GM19025 (cell line): ENCODE measurements around the gene PABPN1.
"Not testable (repeated sequence)": the region's sequence is repeated elsewhere in the genome, so short reads cannot be mapped to it uniquely, and the experiment has no call there.

Experiments
- ATAC-seq: cut with Tn5 transposase; IDR thresholded peaks from one replicate; pipeline ENCODE4 v1.9.1; 2021; ENCODE audit warnings: mild to moderate bottlenecking, low read depth, moderate library complexity; ENCODE audit not compliant: unreplicated experiment

PABPN1 gene

DNA sequence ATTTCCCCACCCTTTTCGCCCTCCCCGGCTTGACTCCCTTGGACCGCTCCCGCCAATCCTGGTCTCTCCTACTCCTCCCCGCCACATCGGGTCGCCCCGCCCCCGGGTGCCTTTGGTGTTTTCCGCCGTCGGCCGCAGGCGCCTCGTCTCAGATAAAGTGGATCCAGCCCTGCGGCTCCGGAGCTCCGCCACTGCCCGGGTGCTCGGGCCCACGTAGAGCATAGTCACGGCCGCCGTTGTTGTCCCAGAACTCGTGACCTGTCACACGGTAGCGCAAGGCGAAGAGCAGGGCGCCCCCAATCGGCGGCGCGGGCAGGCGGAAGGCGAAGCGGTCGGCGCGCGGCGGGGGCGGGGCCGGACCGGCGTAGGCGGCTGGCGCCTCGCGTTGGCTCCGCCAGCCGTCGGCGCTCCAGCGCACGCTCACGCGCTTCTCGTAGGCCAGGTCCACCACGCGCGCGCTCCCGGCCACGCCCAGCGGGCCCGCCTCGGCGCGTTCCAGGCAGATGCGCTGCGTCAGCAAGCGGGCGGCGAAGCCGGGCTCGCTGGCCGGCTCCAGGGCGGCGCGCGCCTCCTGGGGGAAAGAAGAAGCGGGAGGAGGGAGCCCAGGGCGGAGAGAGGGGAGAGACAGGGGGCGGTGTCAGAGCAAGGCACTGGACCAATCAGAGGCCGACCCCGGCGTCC is 19.8 kb upstream of the PABPN1 start:
- ATAC-seq, result peak; percentile 77

DNA sequence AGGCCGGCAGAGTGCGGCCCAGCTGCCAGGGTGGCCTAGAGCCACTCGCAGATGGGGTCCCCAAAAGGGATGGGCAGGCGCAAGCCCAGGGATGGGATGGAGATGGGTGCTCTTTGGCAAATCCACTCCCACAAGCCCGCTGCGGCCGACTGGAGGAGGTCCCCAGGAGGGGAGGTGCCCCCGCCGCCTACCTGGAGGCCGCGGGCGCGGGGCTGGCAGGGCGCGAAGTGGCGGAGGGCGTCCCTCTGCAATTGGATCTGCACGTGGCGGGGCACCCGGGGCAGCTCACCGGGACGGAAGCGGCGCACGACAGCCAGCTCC is 19.3 kb upstream of the PABPN1 start:
- peak; percentile 2 for ATAC-seq

DNA sequence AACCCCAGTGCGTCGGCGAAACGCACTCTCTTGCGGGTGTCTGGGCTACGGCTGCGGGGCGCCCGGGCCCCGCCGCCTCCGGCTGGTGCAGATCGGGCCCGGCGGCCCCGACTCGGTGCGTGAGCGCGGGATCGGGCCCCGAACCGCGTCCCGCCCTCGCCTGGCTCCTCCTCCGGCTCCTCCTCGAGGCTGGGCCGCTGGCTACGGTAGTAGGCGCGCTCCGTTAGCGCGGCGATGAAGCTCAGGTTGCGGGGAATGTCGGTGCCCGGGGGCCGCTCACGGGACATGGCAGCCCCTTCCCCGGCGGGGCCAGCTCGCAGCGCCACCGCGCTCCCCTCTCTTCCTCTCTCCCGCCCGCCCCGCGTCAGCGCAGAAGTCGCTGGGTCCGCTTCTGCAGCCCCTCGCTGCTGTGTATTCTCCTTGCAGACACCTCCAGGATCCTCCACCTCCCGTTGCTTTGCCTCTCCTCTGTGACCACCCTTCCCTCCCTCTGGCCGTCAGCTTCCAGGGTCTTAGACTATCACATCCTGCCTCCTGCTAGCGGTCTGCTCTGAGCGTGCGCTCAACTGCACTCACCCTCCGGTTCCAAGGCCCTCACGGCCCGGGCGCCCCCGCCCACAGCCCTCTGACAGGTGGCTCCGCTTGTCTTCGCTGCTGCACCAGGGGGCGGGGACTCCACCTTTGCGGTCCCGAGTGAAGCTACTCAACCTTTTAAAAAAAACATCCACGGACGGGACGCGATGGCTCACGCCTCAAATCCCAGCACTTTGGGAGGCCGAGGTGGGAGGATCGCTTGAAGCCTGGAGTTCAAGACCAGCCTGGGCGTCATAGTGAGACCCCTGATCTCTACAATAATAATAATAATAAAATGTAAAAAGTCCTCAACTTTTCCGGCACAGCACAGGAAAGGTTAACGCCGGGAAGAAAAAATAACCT is 18.7 kb upstream of the PABPN1 start, which contains the start of gene PPP1R3E:
TSS of gene PPP1R3E (minus strand) at position 570 of the 936 bp plus-strand sequence. CDS start at position 287, 283 bp downstream.
- peak; percentile 23 for ATAC-seq

DNA sequence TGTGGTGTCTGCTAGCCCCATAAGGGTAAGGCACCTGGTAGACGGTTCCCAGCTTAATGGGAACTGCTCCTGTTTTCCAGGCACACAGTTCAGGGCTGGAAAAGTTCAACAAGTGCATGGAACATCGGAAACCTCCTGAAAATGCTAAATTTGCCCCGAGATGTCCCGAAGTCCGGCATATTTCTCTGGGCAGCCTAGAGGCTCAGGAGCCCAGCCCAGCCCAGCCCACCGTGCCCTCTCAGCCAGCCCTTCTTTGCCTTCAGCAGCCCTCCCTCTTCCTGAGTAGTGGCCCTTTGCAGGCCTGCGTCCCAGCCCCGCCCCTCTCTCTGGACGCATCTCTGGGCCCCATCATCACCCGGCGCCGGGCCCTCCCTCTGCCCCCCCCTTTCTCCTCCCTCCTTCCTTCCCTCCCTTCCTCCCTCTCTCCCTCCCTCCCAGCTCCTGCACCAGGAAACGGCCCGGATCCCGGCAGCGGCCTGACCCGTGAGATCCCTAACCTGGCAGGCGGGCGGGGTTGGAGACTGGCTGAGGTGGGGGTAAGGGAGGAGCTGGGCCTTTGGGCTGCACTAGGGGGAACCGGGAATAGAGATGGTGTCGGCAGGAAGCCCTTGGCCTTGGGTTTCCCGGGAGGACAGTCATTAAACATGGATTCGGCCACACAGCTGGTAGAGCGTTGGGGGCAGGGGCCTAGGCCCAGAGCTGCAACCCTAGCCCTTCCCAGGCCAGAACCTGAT is 14.7 kb upstream of the PABPN1 start, which contains the start of gene BCL2L2:
TSS of gene BCL2L2 (plus strand) at position 422 of the 734 bp plus-strand sequence. CDS start 935 bp downstream, outside the sequence.
- ATAC-seq, result no peak

DNA sequence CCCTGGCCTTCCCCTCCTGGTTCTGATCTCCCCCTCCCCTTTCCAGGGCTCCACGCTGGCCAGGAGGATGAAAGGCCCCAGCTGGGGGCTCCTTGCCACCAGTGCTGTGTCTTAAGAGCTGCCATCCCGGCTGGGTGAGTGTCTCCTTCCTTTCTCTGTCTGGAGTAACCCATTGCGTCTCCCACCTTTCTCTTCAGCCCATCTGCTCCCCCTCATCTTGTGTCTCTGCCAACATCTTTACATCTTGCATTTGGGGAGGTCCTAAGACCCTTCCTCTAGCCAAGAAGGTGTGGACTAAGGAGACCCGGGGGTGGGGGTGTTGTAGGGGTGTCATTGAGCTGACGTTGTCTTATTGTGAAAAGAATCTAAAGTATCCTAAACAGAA is 14.1 kb upstream of the PABPN1 start:
- ATAC-seq, result no peak

DNA sequence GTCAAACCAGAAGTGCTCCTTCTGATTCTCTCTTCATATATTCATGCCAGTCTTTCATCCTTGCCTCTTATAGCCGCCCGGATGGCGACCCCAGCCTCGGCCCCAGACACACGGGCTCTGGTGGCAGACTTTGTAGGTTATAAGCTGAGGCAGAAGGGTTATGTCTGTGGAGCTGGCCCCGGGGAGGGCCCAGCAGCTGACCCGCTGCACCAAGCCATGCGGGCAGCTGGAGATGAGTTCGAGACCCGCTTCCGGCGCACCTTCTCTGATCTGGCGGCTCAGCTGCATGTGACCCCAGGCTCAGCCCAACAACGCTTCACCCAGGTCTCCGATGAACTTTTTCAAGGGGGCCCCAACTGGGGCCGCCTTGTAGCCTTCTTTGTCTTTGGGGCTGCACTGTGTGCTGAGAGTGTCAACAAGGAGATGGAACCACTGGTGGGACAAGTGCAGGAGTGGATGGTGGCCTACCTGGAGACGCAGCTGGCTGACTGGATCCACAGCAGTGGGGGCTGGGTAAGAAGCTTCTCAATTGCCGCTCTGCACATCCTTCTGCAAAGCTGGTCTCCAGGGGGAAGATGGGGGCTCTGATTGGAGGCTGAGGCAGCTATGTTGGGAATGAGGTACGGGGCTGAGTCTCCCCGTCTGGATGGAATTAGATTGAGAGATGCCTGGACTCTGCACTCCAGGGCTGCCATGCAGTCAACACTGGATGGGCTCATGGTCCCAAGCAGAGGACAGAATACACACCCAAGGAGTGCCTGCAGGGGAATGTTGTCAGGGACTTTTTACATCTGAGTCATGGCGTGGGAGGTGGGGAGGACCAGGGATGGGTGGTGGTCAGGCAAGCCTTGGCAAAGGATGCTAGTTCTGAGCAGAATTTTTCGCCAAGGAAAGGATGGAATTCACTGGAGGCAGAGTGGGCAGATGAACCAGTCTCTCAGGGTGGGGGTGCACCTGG is 13.3 kb upstream of the PABPN1 start:
- no peak for ATAC-seq

DNA sequence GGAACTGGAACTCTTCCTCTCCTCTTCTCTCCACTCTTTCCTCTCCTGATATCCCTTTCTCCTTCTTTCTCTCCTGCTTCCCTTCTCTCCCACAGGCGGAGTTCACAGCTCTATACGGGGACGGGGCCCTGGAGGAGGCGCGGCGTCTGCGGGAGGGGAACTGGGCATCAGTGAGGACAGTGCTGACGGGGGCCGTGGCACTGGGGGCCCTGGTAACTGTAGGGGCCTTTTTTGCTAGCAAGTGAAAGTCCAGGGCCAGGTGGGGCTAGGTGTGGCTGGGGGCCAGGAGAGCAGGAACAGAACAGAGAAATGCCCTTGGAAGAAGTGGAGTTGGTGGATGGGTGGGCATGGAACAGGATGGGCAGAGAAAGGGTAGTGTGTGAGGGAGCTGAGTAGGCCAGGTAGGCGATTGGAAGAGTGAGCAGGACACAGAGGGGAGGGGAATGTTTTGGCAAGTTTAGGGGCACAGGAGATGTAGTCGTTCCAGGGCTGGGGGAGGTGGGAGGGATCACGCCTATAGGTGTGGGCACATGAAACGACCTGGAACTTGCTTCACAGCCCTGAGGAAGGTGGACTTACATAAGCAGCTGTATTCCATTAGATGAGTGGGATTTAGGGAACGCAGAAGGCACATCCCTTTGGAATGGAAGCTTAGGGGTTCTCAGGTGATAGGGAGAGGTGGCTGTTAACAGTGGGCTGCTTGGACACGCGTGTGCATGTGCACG is 12.4 kb upstream of the PABPN1 start:
- no peak for ATAC-seq

DNA sequence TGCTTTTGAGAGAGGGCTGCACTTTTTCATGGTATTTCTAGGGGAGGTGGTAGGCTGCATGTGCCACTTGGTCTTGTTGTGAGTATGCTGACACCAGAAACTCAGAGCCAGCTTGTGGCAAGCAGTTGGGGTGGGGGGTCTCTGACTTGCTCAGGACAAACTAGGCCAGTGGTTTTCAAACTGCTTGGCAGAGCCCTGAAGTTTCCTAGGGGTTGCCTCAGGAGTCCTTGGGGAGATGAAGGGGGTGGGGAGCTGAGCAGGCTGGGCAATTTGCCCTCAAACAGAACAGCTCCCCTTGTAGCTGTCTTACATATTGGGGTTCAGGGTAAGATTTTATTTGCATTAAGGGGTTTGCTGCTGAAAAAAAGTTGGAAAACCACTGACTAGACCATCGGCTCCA is 10.7 kb upstream of the PABPN1 start:
- ATAC-seq, result no peak

DNA sequence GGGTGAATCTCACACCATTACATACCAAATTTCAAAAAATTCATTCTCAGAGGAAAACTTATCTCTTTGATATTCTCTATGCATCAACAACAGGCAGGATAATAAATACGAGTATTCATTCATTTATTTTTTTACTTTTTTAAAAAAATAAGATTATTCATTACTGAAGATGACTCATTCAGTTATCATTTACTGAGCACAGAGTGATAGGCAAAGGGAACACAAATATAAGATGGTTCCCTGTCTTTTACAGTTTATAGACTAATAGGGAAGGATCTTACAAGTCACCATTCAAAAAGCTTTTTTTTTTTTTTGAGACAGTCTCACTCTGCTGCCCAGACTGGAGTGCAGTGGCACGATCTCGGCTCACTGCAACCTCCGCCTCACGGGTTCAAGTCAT is 5.0 kb upstream of the PABPN1 start:
- ATAC-seq, result no peak

DNA sequence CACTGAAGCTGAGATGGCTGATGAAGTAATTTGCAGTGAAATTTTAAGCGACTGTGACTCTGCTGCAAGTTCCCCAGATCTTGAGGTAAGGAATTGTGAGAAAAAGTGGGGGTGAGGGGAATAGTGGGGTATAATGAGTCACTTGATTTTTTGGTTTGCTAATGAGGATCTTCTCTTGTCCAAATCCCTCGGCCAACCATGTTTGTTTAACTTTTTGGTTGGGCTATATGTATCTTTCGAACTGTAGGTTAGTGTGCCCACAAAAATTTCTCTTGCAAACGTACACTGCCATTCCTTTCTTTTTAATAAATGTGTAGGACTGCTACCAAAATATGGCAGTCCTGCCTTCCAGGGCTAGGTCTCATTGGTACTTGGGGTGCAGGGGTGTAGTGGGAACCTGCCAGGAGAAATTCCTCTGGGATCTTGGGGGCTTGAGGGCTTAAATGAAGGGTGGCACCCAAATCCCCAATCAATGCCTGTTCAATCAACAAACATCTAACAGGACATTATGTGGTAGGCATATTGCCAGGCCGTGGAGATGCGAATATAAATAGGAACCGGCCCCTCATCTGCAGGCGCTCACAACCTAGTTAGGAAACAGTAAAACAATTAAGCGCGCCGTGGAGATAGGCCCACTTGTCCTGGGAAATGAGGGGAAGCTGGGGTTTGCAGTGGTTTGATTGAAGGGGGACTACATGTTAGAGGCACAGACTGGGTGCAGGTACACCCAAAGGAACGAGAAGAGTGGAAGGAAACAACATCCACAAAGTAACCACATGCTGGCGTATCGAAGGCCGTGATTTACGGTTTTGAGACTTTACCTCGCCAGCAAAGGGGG is 1.3 kb upstream of the PABPN1 start:
- ATAC-seq, result no peak

DNA sequence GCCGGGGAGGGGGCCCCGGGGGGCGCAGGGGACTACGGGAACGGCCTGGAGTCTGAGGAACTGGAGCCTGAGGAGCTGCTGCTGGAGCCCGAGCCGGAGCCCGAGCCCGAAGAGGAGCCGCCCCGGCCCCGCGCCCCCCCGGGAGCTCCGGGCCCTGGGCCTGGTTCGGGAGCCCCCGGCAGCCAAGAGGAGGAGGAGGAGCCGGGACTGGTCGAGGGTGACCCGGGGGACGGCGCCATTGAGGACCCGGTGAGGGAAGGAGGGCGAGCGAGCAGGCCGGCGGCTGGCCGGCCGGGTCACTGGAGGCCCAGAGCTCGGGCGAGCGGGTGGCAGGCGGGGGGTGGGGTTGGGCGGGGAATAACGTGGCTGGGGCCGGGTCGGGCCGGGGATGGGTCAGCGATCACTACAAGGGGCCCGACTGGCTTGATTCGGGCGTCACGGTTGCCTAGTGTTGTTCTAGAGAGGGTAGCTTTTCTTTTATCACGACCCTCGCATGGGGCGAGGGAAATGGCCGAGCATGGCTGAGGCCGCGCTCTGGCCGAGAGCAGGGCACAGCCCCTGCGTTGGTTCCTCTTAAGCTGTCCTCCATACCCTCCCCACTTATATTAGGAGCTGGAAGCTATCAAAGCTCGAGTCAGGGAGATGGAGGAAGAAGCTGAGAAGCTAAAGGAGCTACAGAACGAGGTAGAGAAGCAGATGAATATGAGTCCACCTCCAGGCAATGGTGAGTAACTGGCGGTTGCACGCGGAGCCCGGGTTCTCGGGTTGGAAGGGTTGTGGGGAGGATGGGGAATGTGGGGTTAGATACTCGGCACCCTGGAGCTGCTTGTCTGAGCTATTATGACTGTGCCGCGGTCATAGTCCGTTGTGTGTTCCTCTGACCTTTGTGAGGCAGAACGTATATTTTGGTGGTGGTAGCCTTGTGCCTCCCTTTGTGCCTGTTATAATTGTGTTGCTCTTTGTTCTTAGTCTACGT is 603 bp downstream of the PABPN1 start:
- ATAC-seq, result peak; percentile 2

DNA sequence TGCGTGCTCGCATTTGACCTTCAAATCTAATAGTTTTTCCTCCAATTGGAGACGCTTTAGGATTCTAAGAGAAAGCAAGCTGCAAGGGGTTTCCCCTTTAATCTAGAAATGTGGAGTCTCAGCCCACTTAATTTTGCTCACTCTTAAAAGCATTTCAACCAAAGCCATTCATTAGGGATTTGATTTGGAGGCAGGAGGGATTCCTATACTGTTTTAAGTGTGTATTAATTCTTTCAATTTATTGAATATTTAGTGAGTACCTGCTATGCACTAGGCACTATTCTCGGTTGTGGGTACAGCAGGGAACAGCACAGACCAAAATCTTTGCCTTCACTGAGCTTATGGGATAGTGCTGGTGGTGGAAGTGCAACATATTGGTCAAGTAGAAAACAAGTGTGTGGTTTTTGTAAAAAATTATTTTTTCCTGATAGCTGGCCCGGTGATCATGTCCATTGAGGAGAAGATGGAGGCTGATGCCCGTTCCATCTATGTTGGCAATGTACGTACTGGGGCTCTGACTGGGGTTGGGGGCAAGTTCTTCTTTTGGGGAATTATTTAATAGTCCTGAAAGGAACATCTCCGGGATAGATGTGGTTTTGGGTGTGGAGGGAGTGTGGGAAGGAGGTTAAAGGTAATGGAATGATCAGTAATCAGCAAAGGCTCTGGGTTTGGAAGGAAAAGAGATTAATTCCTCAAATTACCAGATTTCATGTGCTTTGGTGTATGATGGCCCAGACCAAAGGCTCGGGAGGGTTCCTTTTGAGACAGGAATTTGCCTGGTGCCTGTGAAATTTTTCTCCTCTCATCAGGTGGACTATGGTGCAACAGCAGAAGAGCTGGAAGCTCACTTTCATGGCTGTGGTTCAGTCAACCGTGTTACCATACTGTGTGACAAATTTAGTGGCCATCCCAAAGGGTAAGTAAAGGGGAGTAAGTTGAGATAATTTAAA is 1.6 kb downstream of the PABPN1 start:
- no peak for ATAC-seq

DNA sequence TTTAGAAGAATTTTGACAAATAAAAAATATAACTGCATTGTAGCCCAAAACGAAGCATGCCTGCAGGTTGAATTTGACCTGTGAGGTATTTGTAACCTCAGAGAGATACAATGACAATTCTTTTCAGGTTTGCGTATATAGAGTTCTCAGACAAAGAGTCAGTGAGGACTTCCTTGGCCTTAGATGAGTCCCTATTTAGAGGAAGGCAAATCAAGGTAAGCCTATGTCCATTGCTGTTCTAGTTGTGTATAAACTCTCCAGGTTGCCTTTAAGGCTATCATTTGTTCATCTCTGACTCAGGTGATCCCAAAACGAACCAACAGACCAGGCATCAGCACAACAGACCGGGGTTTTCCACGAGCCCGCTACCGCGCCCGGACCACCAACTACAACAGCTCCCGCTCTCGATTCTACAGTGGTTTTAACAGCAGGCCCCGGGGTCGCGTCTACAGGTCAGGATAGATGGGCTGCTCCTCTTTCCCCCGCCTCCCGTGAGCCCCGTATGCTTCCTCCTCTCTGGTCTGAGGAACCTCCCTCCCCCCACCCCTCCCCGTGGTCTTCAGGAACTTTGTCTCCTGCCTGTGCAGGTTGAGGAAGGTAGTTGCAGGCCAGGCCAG is 2.7 kb downstream of the PABPN1 start:
- ATAC-seq, result no peak

DNA sequence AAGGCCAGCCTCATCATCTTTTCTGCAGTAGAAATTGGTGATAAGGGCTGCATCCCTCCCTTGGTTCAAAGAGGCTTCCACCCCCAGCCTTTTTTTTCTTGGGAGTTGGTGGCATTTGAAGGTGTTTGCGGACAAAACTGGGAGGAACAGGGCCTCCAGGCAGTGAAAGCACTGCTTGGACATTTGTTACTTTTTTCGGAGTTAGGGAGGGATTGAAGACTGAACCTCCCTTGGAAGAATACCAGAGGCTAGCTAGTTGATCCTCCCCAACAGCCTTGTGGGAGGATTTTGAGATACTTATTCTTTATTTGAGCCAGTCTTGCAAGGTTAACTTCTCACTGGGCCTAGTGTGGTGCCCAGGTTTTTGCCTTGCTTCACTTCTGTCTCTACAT is 3.2 kb downstream of the PABPN1 start:
- no peak for ATAC-seq

DNA sequence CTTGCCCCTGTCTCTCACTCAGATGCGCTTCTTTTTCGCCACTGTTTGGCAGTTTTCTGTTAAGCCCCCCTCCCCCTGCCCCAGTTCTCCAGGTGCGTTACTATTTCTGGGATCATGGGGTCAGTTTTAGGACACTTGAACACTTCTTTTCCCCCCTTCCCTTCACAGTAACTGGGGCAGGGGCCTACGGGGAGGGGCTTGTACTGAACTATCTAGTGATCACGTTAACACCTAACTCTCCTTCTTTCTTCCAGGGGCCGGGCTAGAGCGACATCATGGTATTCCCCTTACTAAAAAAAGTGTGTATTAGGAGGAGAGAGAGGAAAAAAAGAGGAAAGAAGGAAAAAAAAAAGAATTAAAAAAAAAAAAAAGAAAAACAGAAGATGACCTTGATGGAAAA is 3.7 kb downstream of the PABPN1 start:
- no peak for ATAC-seq

DNA sequence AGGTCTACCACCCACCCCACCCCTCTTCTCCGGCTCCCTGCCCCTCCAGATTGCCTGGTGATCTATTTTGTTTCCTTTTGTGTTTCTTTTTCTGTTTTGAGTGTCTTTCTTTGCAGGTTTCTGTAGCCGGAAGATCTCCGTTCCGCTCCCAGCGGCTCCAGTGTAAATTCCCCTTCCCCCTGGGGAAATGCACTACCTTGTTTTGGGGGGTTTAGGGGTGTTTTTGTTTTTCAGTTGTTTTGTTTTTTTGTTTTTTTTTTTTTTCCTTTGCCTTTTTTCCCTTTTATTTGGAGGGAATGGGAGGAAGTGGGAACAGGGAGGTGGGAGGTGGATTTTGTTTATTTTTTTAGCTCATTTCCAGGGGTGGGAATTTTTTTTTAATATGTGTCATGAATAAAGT is 4.5 kb downstream of the PABPN1 start:
- not testable (repeated sequence) for ATAC-seq
